Neural cell (in vitro differentiated cells): ENCODE results near the gene FAM204A. TPM values are rescaled to one million over a fixed set of nuclear protein-coding genes. Genes with fewer than 3 reads are reported as not detected.
A peak's percentile ranks its signal among the peaks of the same experiment; 100 is the strongest.

ENCODE experiments used
- H2AFZ ChIP-seq: fragments of 200-600, 300-800 bp; sonication (generic), shearing (Covaris generic); 2 replicates; pipeline ENCODE4 v1.6.0; 2014; ENCODE audit warnings: low read depth, mild to moderate bottlenecking, antibody characterized with exemption, low read length, moderate library complexity
- H3F3A ChIP-seq: fragments of 200-600 bp; shearing (Covaris generic); 2 replicates; pipeline ENCODE4 v1.6.1; 2016; ENCODE audit warnings: mild to moderate bottlenecking, moderate library complexity, mixed read lengths, antibody characterized with exemption, low read length; ENCODE audit not compliant: insufficient read depth, poor library complexity, severe bottlenecking
- H3K27ac ChIP-seq: fragments of 200-600, 300-800 bp; sonication (generic), shearing (Covaris generic); 2 replicates; pipeline ENCODE4 v1.5.1; 2014; ENCODE audit warnings: mild to moderate bottlenecking, low read length, moderate library complexity
- H3K27me3 ChIP-seq: fragments of 300-800, 200-600 bp; sonication (generic), shearing (Covaris generic); 2 replicates; pipeline ENCODE4 v1.6.0; 2014; ENCODE audit warnings: mild to moderate bottlenecking, low read depth, low read length, moderate library complexity; ENCODE audit not compliant: insufficient read depth
- H3K36me3 ChIP-seq: fragments of 300-800, 200-600 bp; sonication (generic), shearing (Covaris generic); 2 replicates; pipeline ENCODE4 v1.5.1; 2014; ENCODE audit warnings: mild to moderate bottlenecking, antibody characterized with exemption, low read length, moderate library complexity; ENCODE audit not compliant: insufficient read depth
- H3K4me2 ChIP-seq: fragments of 300-800, 200-600 bp; sonication (generic), shearing (Covaris generic); 2 replicates; pipeline ENCODE4 v1.6.0; 2014; ENCODE audit warnings: mild to moderate bottlenecking, low read length
- H3K4me3 ChIP-seq: fragments of 300-800, 200-600 bp; sonication (generic), shearing (Covaris generic); 2 replicates; pipeline ENCODE4 v1.5.1; 2014; ENCODE audit warnings: mild to moderate bottlenecking, low read length, moderate library complexity
- H3K79me2 ChIP-seq: fragments of 200-600 bp; shearing (Covaris generic); replicated peaks from 2 replicates; pipeline ENCODE4 v1.6.0; 2014; ENCODE audit warnings: mild to moderate bottlenecking, low read length, moderate library complexity; ENCODE audit not compliant: insufficient read depth
- H3K9ac ChIP-seq: fragments of 300-800, 200-600 bp; sonication (generic), shearing (Covaris generic); 2 replicates; pipeline ENCODE4 v1.6.1; 2016; ENCODE audit warnings: mild to moderate bottlenecking, low read length, mixed read lengths
- H3K9me2 ChIP-seq: fragments of 200-600 bp; shearing (Covaris generic); 2 replicates; pipeline ENCODE4 v1.6.1; 2016; ENCODE audit warnings: mild to moderate bottlenecking, low read length, mixed read lengths; ENCODE audit not compliant: insufficient read depth
- H3K9me3 ChIP-seq: fragments of 200-600, 300-800 bp; sonication (generic), shearing (Covaris generic); 2 replicates; pipeline ENCODE4 v1.6.1; 2016; ENCODE audit warnings: mild to moderate bottlenecking, mixed run types, low read length, moderate library complexity, mixed read lengths
- H4K20me1 ChIP-seq: fragments of 200-600 bp; shearing (Covaris generic); 2 replicates; pipeline ENCODE4 v1.6.1; 2016; ENCODE audit warnings: mild to moderate bottlenecking, mixed run types; ENCODE audit not compliant: insufficient read depth
- EP300 ChIP-seq: fragments of 450-650 bp; conservative IDR thresholded peaks from 2 replicates; pipeline ENCODE4 v1.6.1; 2014; ENCODE audit warnings: antibody characterized with exemption, mild to moderate bottlenecking, moderate library complexity; ENCODE audit not compliant: poor library complexity, severe bottlenecking
- EZH2 ChIP-seq: fragments of 200-600, 300-800 bp; shearing (Covaris generic), sonication (generic); IDR thresholded peaks from 2 replicates; pipeline ENCODE4 v1.6.1; 2014; ENCODE audit warnings: antibody characterized with exemption, low read length, borderline replicate concordance, mild to moderate bottlenecking; ENCODE audit not compliant: insufficient read depth, poor library complexity, severe bottlenecking
- MXI1 ChIP-seq: fragments of 450-650 bp; conservative IDR thresholded peaks from 2 replicates; pipeline ENCODE4 v1.6.1; 2014; ENCODE audit warnings: antibody characterized with exemption, mild to moderate bottlenecking; ENCODE audit not compliant: poor library complexity, severe bottlenecking
- POLR2AphosphoS5 ChIP-seq: IDR thresholded peaks from 2 replicates; pipeline ENCODE4 v1.6.1; 2012
- RAD21 ChIP-seq: fragments of 450-650 bp; conservative IDR thresholded peaks from 2 replicates; pipeline ENCODE4 v1.6.1; 2014; ENCODE audit warnings: antibody characterized with exemption, mild to moderate bottlenecking, moderate library complexity
- REST ChIP-seq: IDR thresholded peaks from 2 replicates; pipeline ENCODE4 v1.6.1; 2012; ENCODE audit warnings: borderline replicate concordance
- SMC3 ChIP-seq: fragments of 450-650 bp; conservative IDR thresholded peaks from 2 replicates; pipeline ENCODE4 v1.6.1; 2014; ENCODE audit warnings: antibody characterized with exemption, mild to moderate bottlenecking, moderate library complexity; ENCODE audit not compliant: poor library complexity
- TAF1 ChIP-seq: IDR thresholded peaks from 2 replicates; pipeline ENCODE4 v1.6.1; 2012; ENCODE audit warnings: low read depth
- polyA plus RNA-seq: library from polyadenylated mRNA; depleted of rRNA; stranded (reverse); fragments of >200 nt; gene quantifications from 2 replicates; pipeline ENCODE4 v1.2.3, GENCODE V29; 2014
- TF ChIP-seq, protein P1 (sequence below): fragments of 450-650 bp; IDR thresholded peaks from 2 replicates; pipeline ENCODE4 v1.5.1; 2014; ENCODE audit warnings: antibody characterized with exemption, mild to moderate bottlenecking, moderate library complexity; ENCODE audit not compliant: poor library complexity, severe bottlenecking

The FAM204A gene
- polyA plus RNA-seq, 1 donor from 2014 or later, result 202 TPM

- Histone ChIP-seq H3K9ac (peak overlapping the region; percentile 86), H3K9me2 (no peaks in the 10 kb centered on the region), H3K9me3 (no peaks in the 10 kb centered on the region), H3K4me3 (peak overlapping the region; percentile 81), H3K79me2 (peaks cover 44% of the 10 kb centered on the region), H3K27me3 (no peaks in the 10 kb centered on the region), H3K27ac (no peak overlapping the region), H3F3A (peaks cover 4% of the 10 kb centered on the region), H3K4me2 (peak overlapping the region; percentile 78), H4K20me1 (no peaks in the 10 kb centered on the region), H3K36me3 (peaks cover 4% of the 10 kb centered on the region), H2AFZ (no peak overlapping the region)
- TF ChIP-seq MXI1 (peak; percentile 15), EP300 (no peak)
These were observed 1.6 kb downstream of the FAM204A start for GRCh38 chr10:118340486-118340885.

GRCh38 chr10:118339111-118339510 lies 3.0 kb downstream of the FAM204A start:
- no peak overlapping the region for H2AFZ ChIP-seq
- H3K4me3 ChIP-seq, result peak overlapping the region; percentile 81
- H3K9me2 ChIP-seq, result no peaks in the 10 kb centered on the region
- H3K9ac ChIP-seq, result no peak overlapping the region
- peak overlapping the region; percentile 56 for H3K4me2 ChIP-seq
- H3K9me3 ChIP-seq, result no peaks in the 10 kb centered on the region
- H3K27me3 ChIP-seq, result no peaks in the 10 kb centered on the region
- peaks cover 4% of the 10 kb centered on the region for H3F3A ChIP-seq
- peaks cover 4% of the 10 kb centered on the region for H3K36me3 ChIP-seq
- no peak overlapping the region for H3K27ac ChIP-seq
- H4K20me1 ChIP-seq, result no peaks in the 10 kb centered on the region
- H3K79me2 ChIP-seq, result peaks cover 44% of the 10 kb centered on the region
- TF ChIP-seq RAD21 (peak; percentile 14), REST (no peak), EP300 (no peak), MXI1 (no peak), TAF1 (no peak)
- TF ChIP-seq, protein P1, sequence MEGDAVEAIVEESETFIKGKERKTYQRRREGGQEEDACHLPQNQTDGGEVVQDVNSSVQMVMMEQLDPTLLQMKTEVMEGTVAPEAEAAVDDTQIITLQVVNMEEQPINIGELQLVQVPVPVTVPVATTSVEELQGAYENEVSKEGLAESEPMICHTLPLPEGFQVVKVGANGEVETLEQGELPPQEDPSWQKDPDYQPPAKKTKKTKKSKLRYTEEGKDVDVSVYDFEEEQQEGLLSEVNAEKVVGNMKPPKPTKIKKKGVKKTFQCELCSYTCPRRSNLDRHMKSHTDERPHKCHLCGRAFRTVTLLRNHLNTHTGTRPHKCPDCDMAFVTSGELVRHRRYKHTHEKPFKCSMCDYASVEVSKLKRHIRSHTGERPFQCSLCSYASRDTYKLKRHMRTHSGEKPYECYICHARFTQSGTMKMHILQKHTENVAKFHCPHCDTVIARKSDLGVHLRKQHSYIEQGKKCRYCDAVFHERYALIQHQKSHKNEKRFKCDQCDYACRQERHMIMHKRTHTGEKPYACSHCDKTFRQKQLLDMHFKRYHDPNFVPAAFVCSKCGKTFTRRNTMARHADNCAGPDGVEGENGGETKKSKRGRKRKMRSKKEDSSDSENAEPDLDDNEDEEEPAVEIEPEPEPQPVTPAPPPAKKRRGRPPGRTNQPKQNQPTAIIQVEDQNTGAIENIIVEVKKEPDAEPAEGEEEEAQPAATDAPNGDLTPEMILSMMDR, result no peak

DNA sequence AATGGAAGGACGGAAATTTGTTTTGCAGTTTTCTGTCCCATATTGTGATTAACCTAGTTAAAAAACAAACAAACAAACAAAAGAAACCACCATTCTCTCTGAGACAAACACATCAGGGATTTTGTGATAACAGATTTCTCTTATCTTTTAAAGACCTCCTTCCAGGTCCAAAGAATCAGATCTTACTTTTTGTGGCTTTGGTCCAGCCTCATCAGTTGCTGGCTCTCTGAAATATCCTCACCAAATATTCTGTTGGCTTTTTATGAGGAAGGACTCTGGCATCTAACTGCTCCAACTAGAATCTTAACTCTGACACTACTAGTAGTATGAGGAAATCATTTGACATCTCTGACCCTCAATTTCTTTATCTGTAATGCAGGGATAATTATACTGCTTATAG lies 4.8 kb downstream of the FAM204A start:
- Histone ChIP-seq H3K9me3 (no peaks in the 10 kb centered on the region), H3F3A (peaks cover 3% of the 10 kb centered on the region), H3K4me3 (peak overlapping the region; percentile 81), H3K9me2 (no peaks in the 10 kb centered on the region), H4K20me1 (no peaks in the 10 kb centered on the region), H3K4me2 (no peak overlapping the region), H3K9ac (no peak overlapping the region), H3K27ac (no peak overlapping the region), H3K79me2 (peaks cover 44% of the 10 kb centered on the region), H2AFZ (no peak overlapping the region), H3K36me3 (peaks cover 4% of the 10 kb centered on the region), H3K27me3 (no peaks in the 10 kb centered on the region)
- TF ChIP-seq SMC3, result no peak
- TF ChIP-seq TAF1, result no peak
- TF ChIP-seq, protein P1, result no peak
- no peak for TF ChIP-seq POLR2AphosphoS5
- no peak for TF ChIP-seq RAD21
- no peak for TF ChIP-seq MXI1
- no peak for TF ChIP-seq EP300
- no peak for TF ChIP-seq EZH2
- no peak for TF ChIP-seq REST
